OCI-LY1 (cell line): ENCODE measurements around the gene P4HA2.

Experiments
- H2AFZ ChIP-seq: fragments of 200-600 bp; sonication (generic), shearing (Covaris generic); 2 replicates; pipeline ENCODE4 v1.6.0; 2014; ENCODE audit warnings: antibody characterized with exemption, mild to moderate bottlenecking, low read length
- H3F3A ChIP-seq: fragments of 200-600 bp; sonication (generic), shearing (Covaris generic); 2 replicates; pipeline ENCODE4 v1.6.0; 2014; ENCODE audit warnings: mild to moderate bottlenecking, antibody characterized with exemption, low read length, moderate library complexity; ENCODE audit not compliant: insufficient read depth
- H3K27ac ChIP-seq: fragments of 200-600 bp; sonication (generic); 2 replicates; pipeline ENCODE4 v1.5.1; 2014; ENCODE audit warnings: low read length, mixed run types, mild to moderate bottlenecking, low read depth; ENCODE audit not compliant: poor library complexity, severe bottlenecking
- H3K27me3 ChIP-seq: fragments of 200-600 bp; sonication (generic); 2 replicates; pipeline ENCODE4 v1.6.0; 2014; ENCODE audit warnings: antibody characterized with exemption, mild to moderate bottlenecking, low read length, moderate library complexity; ENCODE audit not compliant: insufficient read depth
- H3K36me3 ChIP-seq: fragments of 200-600 bp; sonication (generic); 2 replicates; pipeline ENCODE4 v1.6.1; 2014; ENCODE audit warnings: mild to moderate bottlenecking, antibody characterized with exemption, low read length, moderate library complexity, mixed read lengths; ENCODE audit not compliant: insufficient read depth
- H3K4me1 ChIP-seq: fragments of 200-600 bp; sonication (generic); 2 replicates; pipeline ENCODE4 v1.5.1; 2014; ENCODE audit warnings: mild to moderate bottlenecking, low read length, moderate library complexity; ENCODE audit not compliant: insufficient read depth, severe bottlenecking
- H3K4me2 ChIP-seq: fragments of 200-600 bp; sonication (generic), shearing (Covaris generic); 2 replicates; pipeline ENCODE4 v1.6.1; 2014; ENCODE audit warnings: low read length
- H3K4me3 ChIP-seq: fragments of 200-600 bp; sonication (generic); 2 replicates; pipeline ENCODE4 v1.5.1; 2014; ENCODE audit warnings: low read length, low read depth, mild to moderate bottlenecking, mixed read lengths; ENCODE audit not compliant: poor library complexity, severe bottlenecking
- H3K79me2 ChIP-seq: fragments of 200-600 bp; shearing (Covaris generic); 2 replicates; pipeline ENCODE4 v1.6.1; 2016; ENCODE audit warnings: mixed run types, low read length, mixed read lengths; ENCODE audit not compliant: insufficient read depth
- H3K9ac ChIP-seq: fragments of 200-600 bp; sonication (generic), shearing (Covaris generic); 2 replicates; pipeline ENCODE4 v1.6.1; 2014; ENCODE audit warnings: mild to moderate bottlenecking, low read length, mixed read lengths
- H3K9me2 ChIP-seq: fragments of 200-600 bp; sonication (generic), shearing (Covaris generic); 2 replicates; pipeline ENCODE4 v1.6.1; 2014; ENCODE audit warnings: low read depth, mild to moderate bottlenecking, low read length, mixed read lengths
- H3K9me3 ChIP-seq: fragments of 200-600 bp; shearing (Covaris generic); 2 replicates; pipeline ENCODE4 v1.6.1; 2014; ENCODE audit warnings: low read length, mixed read lengths
- H4K20me1 ChIP-seq: fragments of 200-600 bp; sonication (generic), shearing (Covaris generic); 2 replicates; pipeline ENCODE4 v1.6.0; 2016; ENCODE audit warnings: mild to moderate bottlenecking, low read length; ENCODE audit not compliant: insufficient read depth
- EZH2 ChIP-seq: fragments of 200-600 bp; sonication (generic), shearing (Covaris generic); IDR thresholded peaks from 2 replicates; pipeline ENCODE4 v1.8.0; 2017; ENCODE audit warnings: borderline replicate concordance, mixed run types, mild to moderate bottlenecking, antibody characterized with exemption, low read length, moderate library complexity, mixed read lengths
- TF ChIP-seq, protein P1 (sequence below): fragments of 200-600 bp; sonication (generic), shearing (Covaris generic); IDR thresholded peaks from 2 replicates; pipeline ENCODE4 v1.5.1; 2017; ENCODE audit warnings: mild to moderate bottlenecking, antibody characterized with exemption, low read length, moderate library complexity, mixed read lengths

Gene P4HA2

DNA sequence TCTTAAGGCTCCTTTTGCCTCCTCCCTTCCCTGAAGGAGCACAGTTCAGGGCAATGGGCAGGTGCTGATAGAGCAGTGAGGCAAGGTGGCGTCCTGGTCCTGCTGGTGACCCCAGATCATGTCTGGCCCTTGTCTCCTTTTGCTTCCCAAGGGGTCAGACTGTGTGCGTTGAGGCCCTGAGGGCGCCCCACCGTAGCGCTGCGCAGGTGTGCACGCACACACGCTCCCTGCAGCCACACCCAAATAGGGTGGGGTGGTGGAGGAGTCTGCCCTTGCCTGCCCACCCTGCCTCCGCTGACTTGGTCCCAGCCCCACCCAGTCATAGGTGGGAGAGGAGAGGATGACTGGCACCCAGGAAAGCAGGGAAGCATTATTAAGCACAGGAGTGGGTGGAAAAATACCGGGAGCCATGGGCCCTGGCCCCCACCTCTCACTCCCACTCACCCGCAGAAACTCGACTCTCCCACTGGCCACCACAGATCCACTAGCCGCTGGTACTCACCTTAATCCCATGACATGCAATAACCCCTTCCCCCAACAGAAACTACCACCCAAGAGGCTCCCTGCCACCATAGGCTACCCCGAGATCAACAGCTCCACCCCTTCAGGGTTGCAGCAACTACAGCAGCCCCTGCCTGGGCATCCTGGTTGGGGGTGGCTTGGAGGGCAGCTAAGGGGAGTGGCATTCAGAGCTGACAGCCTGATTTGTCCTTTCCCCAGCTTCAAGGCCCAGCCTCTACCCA, 46.6 kb upstream of the P4HA2 start:
- no peaks in the 10 kb centered on the region for H3K9me2 ChIP-seq
- peaks cover 8% of the 10 kb centered on the region; the same call in 1 of the 2 replicates for H3K27me3 ChIP-seq
- no peaks in the 10 kb centered on the region for H4K20me1 ChIP-seq
- no peaks in the 10 kb centered on the region for H3K36me3 ChIP-seq
- no peak overlapping the region for H3K4me3 ChIP-seq
- H3K27ac ChIP-seq: no peak overlapping the region
- H3K9me3 ChIP-seq: no peaks in the 10 kb centered on the region
- H3F3A ChIP-seq: no peaks in the 10 kb centered on the region
- H3K79me2 ChIP-seq: no peaks in the 10 kb centered on the region
- H3K4me2 ChIP-seq: no peak overlapping the region
- no peaks in the 10 kb centered on the region for H3K4me1 ChIP-seq
- no peak for TF ChIP-seq EZH2
- TF ChIP-seq, protein P1, sequence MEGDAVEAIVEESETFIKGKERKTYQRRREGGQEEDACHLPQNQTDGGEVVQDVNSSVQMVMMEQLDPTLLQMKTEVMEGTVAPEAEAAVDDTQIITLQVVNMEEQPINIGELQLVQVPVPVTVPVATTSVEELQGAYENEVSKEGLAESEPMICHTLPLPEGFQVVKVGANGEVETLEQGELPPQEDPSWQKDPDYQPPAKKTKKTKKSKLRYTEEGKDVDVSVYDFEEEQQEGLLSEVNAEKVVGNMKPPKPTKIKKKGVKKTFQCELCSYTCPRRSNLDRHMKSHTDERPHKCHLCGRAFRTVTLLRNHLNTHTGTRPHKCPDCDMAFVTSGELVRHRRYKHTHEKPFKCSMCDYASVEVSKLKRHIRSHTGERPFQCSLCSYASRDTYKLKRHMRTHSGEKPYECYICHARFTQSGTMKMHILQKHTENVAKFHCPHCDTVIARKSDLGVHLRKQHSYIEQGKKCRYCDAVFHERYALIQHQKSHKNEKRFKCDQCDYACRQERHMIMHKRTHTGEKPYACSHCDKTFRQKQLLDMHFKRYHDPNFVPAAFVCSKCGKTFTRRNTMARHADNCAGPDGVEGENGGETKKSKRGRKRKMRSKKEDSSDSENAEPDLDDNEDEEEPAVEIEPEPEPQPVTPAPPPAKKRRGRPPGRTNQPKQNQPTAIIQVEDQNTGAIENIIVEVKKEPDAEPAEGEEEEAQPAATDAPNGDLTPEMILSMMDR: no peak
- no peak overlapping the region for H2AFZ ChIP-seq
- H3K9ac ChIP-seq: no peak overlapping the region

DNA sequence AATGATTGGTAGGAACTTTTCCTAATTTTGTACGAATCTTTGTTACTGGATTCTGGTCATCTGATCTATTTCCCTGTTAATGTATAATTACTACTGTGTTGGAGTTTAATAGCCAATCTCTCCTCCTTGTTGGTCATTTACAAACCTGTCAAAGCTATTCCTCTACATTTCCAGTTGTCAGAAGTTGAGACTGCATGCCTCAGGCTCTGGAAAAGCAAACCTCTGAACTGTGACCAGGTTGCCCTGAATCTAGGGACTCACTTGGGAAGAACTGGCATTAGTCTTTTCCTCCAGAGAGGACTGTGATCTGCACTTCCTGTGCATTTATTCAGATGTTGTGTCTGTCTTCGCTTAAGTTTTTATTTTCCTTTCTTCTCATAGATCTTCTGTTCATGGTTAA, 46.0 kb upstream of the P4HA2 start:
- H3K36me3 ChIP-seq: no peaks in the 10 kb centered on the region
- H3K27ac ChIP-seq: no peak overlapping the region
- H3K79me2 ChIP-seq: no peaks in the 10 kb centered on the region
- no peak overlapping the region for H2AFZ ChIP-seq
- no peaks in the 10 kb centered on the region for H3K4me1 ChIP-seq
- H4K20me1 ChIP-seq: no peaks in the 10 kb centered on the region
- H3K9ac ChIP-seq: no peak overlapping the region
- H3K27me3 ChIP-seq: peaks cover 8% of the 10 kb centered on the region; the same call in 1 of the 2 replicates
- no peaks in the 10 kb centered on the region for H3K9me3 ChIP-seq
- H3K4me2 ChIP-seq: no peak overlapping the region
- H3F3A ChIP-seq: no peaks in the 10 kb centered on the region
- H3K9me2 ChIP-seq: no peaks in the 10 kb centered on the region
- H3K4me3 ChIP-seq: no peak overlapping the region
- no peak for TF ChIP-seq EZH2
- TF ChIP-seq, protein P1: no peak

DNA sequence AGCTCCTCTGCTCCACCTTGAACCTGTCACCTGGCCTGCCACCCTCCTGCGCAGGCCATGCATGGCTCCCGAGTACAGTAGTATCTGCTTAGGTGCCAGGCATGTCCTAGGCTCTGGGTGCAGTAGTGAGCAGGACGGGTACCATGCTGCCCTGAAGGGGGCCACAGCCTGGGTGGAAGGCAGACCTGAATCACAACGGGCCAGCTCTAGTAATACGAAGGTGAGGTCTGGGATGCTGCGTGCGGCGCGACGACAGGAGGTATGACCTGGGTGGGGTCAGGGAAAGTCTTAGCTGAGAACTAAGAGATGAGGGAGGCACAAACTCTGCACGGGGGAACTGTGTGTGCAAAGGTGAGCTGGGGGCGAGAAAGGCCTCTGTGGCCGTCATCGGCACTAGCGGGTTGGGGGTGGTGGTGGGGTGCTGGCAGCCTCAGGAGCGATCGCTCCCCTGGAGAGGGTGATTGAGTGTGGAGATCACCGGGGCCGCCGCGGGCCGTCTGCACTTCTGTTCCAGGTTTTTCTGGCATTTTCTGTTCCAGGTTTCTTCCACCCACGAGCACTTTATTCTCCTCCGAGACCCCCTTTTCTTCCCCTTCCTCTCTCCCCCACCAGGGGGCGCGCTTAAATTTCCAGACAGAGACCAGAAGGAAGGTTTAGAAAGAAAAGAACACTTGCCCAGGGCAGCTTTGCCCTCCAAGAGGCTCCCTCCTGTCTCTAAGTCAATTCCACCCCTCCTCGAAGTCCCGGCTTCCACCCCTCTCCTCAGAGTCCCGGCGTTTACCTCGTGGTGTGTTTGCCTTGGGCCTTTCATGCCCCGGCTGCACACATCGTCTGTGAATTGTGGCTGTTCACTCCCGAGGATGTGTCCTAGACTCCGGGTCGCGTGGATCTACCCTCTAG, 44.9 kb upstream of the P4HA2 start:
- Histone ChIP-seq H3K4me1 (no peaks in the 10 kb centered on the region), H3K9me2 (no peaks in the 10 kb centered on the region), H3F3A (no peaks in the 10 kb centered on the region), H3K4me3 (no peak overlapping the region), H3K27ac (no peak overlapping the region), H2AFZ (no peak overlapping the region), H3K36me3 (no peaks in the 10 kb centered on the region), H3K4me2 (no peak overlapping the region), H3K9ac (no peak overlapping the region), H3K27me3 (peaks cover 8% of the 10 kb centered on the region; the same call in 1 of the 2 replicates), H3K79me2 (no peaks in the 10 kb centered on the region), H3K9me3 (no peaks in the 10 kb centered on the region), H4K20me1 (no peaks in the 10 kb centered on the region)
- TF ChIP-seq, protein P1: peak; percentile 75
- no peak for TF ChIP-seq EZH2
